Left hindlimb (tissue), 1 donor: ENCODE data around the gene THUMPD2.
"Not testable (repeated sequence)": the region's sequence is repeated elsewhere in the genome, so short reads cannot be mapped to it uniquely, and the experiment has no call there.

Experiments
- DNase-seq: peaks from one replicate; pipeline ENCODE4 v3.0.0-alpha.2; 2018

THUMPD2 gene

GRCh38 chr2:39778775-39779340 lies at the start of gene THUMPD2:
TSS of gene THUMPD2 (minus strand) at chr2:39779258. CDS start at chr2:39779239, 19 bp downstream.
- peak; percentile 86 for DNase-seq

- DNase-seq: no peak
Measured at GRCh38 chr2:39821871-39822270, 42.8 kb upstream of the THUMPD2 start.

- DNase-seq: no peak
Measured at GRCh38 chr2:39816845-39817244, 37.8 kb upstream of the THUMPD2 start.

- no peak for DNase-seq
Measured at GRCh38 chr2:39816428-39816827, 37.4 kb upstream of the THUMPD2 start.

GRCh38 chr2:39805936-39806608 lies 27.0 kb upstream of the THUMPD2 start:
- no peak for DNase-seq

GRCh38 chr2:39803839-39804238 lies 24.8 kb upstream of the THUMPD2 start:
- no peak for DNase-seq

GRCh38 chr2:39800752-39801151 lies 21.7 kb upstream of the THUMPD2 start:
- DNase-seq: no peak

- no peak for DNase-seq
Measured at GRCh38 chr2:39796134-39796533, 17.1 kb upstream of the THUMPD2 start.

- not testable (repeated sequence) for DNase-seq
Measured at GRCh38 chr2:39790216-39790818, 11.3 kb upstream of the THUMPD2 start.

- no peak for DNase-seq
Measured at GRCh38 chr2:39787950-39788349, 8.9 kb upstream of the THUMPD2 start.

- DNase-seq: no peak
Measured at GRCh38 chr2:39786761-39787522, 7.9 kb upstream of the THUMPD2 start.

- no peak for DNase-seq
Measured at GRCh38 chr2:39782591-39782990, 3.5 kb upstream of the THUMPD2 start.

GRCh38 chr2:39781697-39782096 lies 2.6 kb upstream of the THUMPD2 start:
- DNase-seq: no peak

GRCh38 chr2:39780825-39781600 lies 2.0 kb upstream of the THUMPD2 start:
- DNase-seq: no peak

- DNase-seq: no peak
Measured at GRCh38 chr2:39779927-39780326, 869 bp upstream of the THUMPD2 start.

GRCh38 chr2:39779341-39779851 lies 338 bp upstream of the THUMPD2 start:
- no peak for DNase-seq

GRCh38 chr2:39778233-39778632 lies 825 bp downstream of the THUMPD2 start:
- DNase-seq: no peak

- DNase-seq: no peak
Measured at GRCh38 chr2:39772812-39773152, 6.3 kb downstream of the THUMPD2 start.

- DNase-seq: no peak
Measured at GRCh38 chr2:39772086-39772811, 6.8 kb downstream of the THUMPD2 start.

GRCh38 chr2:39762448-39762847 lies 16.6 kb downstream of the THUMPD2 start:
- no peak for DNase-seq

GRCh38 chr2:39757156-39757555 lies 21.9 kb downstream of the THUMPD2 start:
- DNase-seq: no peak

- no peak for DNase-seq
Measured at GRCh38 chr2:39755466-39755865, 23.6 kb downstream of the THUMPD2 start.
